Gastrocnemius medialis (tissue), 4 donors: ENCODE results near the gene KCNK3. TPM values are rescaled to one million over a fixed set of nuclear protein-coding genes. Genes with fewer than 3 reads are reported as not detected.

Experiments used
- ATAC-seq, 2 donors: fragments of 150-250 bp; one replicate each; pipeline ENCODE4 v1.9.1; 2016
- DNase-seq, 2 donors: peaks; one replicate each; pipeline ENCODE4 v3.0.0-alpha.2; 2019
- H3K27ac ChIP-seq, 4 donors: fragments of 200-600 bp; sonication (generic); 1 replicate in 1 of 4; 2 replicates in 3 of 4; pipeline ENCODE4 v1.5.1; 2016 to 2018; ENCODE audit warnings: mild to moderate bottlenecking in 2 of 4, moderate library complexity in 1 of 4
- H3K27me3 ChIP-seq, 3 donors: fragments of 200-600 bp; sonication (generic) in 2 of 3; 1 replicate in 1 of 3; 2 replicates in 2 of 3; pipeline versions ENCODE4 v1.5.1 to v1.6.0; 2016 to 2019; ENCODE audit warnings: mild to moderate bottlenecking in 1 of 3, moderate library complexity in 1 of 3
- H3K36me3 ChIP-seq, 2 donors: fragments of 200-600 bp; sonication (generic) in 1 of 2; one replicate each; pipeline ENCODE4 v1.5.1; 2017 to 2018
- H3K4me1 ChIP-seq, 2 donors: fragments of 200-600 bp; sonication (generic) in 1 of 2; one replicate each; pipeline ENCODE4 v1.5.1; 2016 to 2017; ENCODE audit warnings: mild to moderate bottlenecking in 2 of 2
- H3K4me3 ChIP-seq, 4 donors: fragments of 200-600 bp; sonication (generic) in 3 of 4; 1 replicate in 1 of 4; 2 replicates in 3 of 4; pipeline ENCODE4 v1.5.1; 2016 to 2019; ENCODE audit warnings: mild to moderate bottlenecking in 2 of 4
- H3K9me3 ChIP-seq, 3 donors: fragments of 200-600 bp; sonication (generic) in 2 of 3; 1 replicate in 1 of 3; 2 replicates in 2 of 3; pipeline ENCODE4 v1.5.1; 2016 to 2019
- CTCF ChIP-seq, 5 experiments: fragments of 450-650 bp in 3 of 5; fragments of 200-600 bp in 2 of 5; sonication (generic) in 2 of 5; IDR thresholded peaks in 4 of 5; conservative IDR thresholded peaks in 1 of 5; 1 replicate in 4 of 5; 2 replicates in 1 of 5; pipeline ENCODE4 v1.5.1; 2016 to 2019; ENCODE audit warnings: antibody characterized with exemption in 5 of 5, mild to moderate bottlenecking in 3 of 5, moderate library complexity in 3 of 5
- POLR2A ChIP-seq, 2 donors: fragments of 450-650 bp; IDR thresholded peaks; one replicate each; pipeline ENCODE4 v1.6.1; 2017; ENCODE audit warnings: antibody characterized with exemption in 2 of 2, mild to moderate bottlenecking in 2 of 2, moderate library complexity in 2 of 2
- in situ Hi-C, 4 donors: fragments of 200-750 bp; cut with MboI; loops; one replicate each; pipeline versions ENCODE4 v1.15.0 to v1.8.0; 2017; ENCODE audit warnings: low sequenced_read_pairs in 4 of 4
- intact Hi-C: fragments of 100-400 bp; cut with DNase I; formaldehyde crosslinking; loops from one replicate; pipeline ENCODE4 v1.15.1; 2023; ENCODE audit warnings: low total_unique reads
- total RNA-seq, 4 donors: library from RNA; depleted of rRNA; stranded (reverse); fragments of >200 nt; gene quantifications; one replicate each; pipeline versions ENCODE4 v1.1.0 to v1.2.3, GENCODE V29; 2016

Gene KCNK3
- total RNA-seq, 4 donors from 2014 or later = 0.80 to 11.6 (median 1.2) TPM

- in situ Hi-C loops (no loop called here), intact Hi-C loops (no loop called here)
- no peak for DNase-seq
- Histone ChIP-seq H3K4me3 (no peak overlapping the region), H3K27me3 (no peaks in the 10 kb centered on the region), H3K27ac (no peak overlapping the region), H3K4me1 (peaks cover 6 to 29% of the 10 kb centered on the region in 2 donors), H3K9me3 (no peaks in the 10 kb centered on the region), H3K36me3 (no peaks in the 10 kb centered on the region)
- TF ChIP-seq CTCF (IDR thresholded peaks at IDR 0.05 in 4 of 5, conservative IDR thresholded peaks at IDR 0.05 in 1 of 5) (no peak), POLR2A (IDR thresholded peaks at IDR 0.05) (no peak)
- peak; percentile 46 for ATAC-seq
These were observed 18.4 kb downstream of the KCNK3 start for GRCh38 chr2:26710743-26711456.

- ATAC-seq = no peak
- H3K36me3 ChIP-seq = no peaks in the 10 kb centered on the region
- no peaks in the 10 kb centered on the region for H3K9me3 ChIP-seq
- H3K27me3 ChIP-seq = no peaks in the 10 kb centered on the region
- in situ Hi-C loops (no loop called here), intact Hi-C loops (no loop called here)
- peaks cover 6 to 29% of the 10 kb centered on the region in 2 donors for H3K4me1 ChIP-seq
- no peak overlapping the region for H3K27ac ChIP-seq
- DNase-seq = no peak
- no peak for TF ChIP-seq CTCF (IDR thresholded peaks at IDR 0.05 in 4 of 5, conservative IDR thresholded peaks at IDR 0.05 in 1 of 5)
- H3K4me3 ChIP-seq = no peak overlapping the region
These were observed 19.1 kb downstream of the KCNK3 start for GRCh38 chr2:26711457-26712161.

DNA sequence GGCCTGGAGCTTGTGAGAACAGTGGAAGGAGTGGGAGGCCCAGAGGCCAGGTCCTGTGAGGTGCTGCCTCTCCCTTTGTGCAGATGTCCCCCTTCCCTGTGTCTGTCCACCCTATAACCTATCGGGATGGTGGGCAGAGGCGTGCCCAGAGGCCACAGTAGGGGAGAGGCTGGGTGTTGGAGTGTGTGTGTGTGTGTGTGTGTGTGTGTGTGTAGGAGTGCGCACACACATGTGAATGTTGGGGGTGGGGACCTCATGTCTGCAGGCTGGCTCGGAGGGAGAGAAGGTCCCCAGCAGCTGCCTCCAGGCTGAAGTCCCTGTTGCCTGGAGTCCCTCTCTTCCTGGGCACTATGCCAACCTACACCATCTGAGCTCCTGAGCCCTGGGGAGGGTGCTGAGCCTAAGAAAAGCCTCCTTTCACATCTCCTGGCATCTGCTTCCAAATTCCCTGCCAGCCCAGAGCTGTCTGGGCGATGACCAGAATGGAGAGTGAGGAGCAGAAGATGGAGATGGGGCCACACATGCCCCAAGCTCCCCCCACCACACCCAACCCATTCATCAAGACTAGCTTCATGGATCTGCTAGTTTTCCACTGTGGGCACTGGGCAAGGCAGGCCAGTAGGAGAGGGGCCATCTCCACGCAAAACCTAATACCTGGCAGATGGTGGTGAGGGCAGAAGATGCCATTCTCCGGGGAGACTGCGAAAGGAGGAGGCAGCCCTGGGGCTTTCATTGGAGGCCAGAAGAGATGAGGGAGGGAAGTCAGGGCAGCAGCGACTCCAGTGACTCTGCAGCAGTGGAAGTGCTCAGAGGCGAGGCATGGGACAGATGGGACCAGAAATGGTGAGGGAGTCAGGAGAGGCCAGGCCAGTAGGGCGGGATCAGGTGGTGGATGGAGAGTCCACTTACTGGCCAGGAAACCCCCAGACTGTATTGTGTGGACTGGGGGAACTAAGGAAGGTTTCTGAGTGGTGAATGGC is 20.3 kb downstream of the KCNK3 start:
- DNase-seq (no peak), ATAC-seq (peak; percentile 40 to 46)
- no peak for TF ChIP-seq POLR2A (IDR thresholded peaks at IDR 0.05)
- TF ChIP-seq CTCF (IDR thresholded peaks at IDR 0.05 in 4 of 5, conservative IDR thresholded peaks at IDR 0.05 in 1 of 5) = no peak
- in situ Hi-C loops = no loop called here
- intact Hi-C loops = no loop called here
- H3K4me3 ChIP-seq = no peak overlapping the region
- no peaks in the 10 kb centered on the region for H3K36me3 ChIP-seq
- peaks cover 6 to 23% of the 10 kb centered on the region in 2 donors for H3K4me1 ChIP-seq
- H3K27ac ChIP-seq = no peak overlapping the region
- H3K9me3 ChIP-seq = no peaks in the 10 kb centered on the region
- no peaks in the 10 kb centered on the region for H3K27me3 ChIP-seq

DNA sequence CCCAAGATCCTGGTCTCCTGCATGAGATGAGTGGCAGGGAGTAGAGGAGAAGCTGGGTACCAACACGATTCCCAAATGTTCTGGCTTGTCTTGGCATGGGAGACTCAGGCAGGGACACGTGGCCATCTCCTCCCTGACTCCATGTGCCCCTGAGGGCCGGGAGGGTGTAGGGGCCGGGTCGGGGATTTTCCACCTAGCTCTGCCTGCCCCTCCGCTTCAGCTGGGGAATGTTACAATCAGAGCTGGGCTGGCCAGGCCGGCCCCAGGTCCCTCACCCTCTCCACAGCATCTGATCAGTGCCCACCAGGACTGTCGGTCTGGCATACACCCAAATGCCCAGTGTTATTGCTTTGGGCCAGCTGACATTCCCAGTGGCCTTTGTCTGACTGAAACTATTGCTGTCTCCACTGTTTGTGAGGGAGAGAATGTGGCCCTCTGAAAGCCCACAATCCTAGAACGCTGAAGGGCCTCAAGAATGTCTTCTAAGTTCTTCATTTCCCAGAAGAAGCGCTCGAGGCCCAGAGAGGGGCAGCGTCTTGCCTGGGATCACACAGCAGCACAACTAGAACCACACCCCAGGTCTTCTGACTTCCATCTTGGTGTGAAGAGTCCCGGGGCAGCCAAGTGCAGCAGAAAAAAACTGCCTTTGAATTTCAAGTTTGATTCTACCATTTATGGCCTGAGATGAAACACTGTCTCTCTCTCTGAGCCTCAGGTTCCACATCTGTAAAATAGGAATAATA is 23.2 kb downstream of the KCNK3 start:
- Histone ChIP-seq H3K27me3 (no peaks in the 10 kb centered on the region), H3K9me3 (no peaks in the 10 kb centered on the region), H3K36me3 (no peaks in the 10 kb centered on the region), H3K4me3 (no peak overlapping the region), H3K4me1 (peaks cover 13 to 35% of the 10 kb centered on the region in 2 donors), H3K27ac (no peak overlapping the region)
- DNase-seq (no peak), ATAC-seq (no peak)
- TF ChIP-seq POLR2A (IDR thresholded peaks at IDR 0.05) (no peak), CTCF (IDR thresholded peaks at IDR 0.05 in 4 of 5, conservative IDR thresholded peaks at IDR 0.05 in 1 of 5) (no peak)
- intact Hi-C loops (no loop called here), in situ Hi-C loops (no loop called here)
